UCSD-AML1 (cell line): ENCODE data around the gene HS3ST1.
"Not testable (repeated sequence)": the region's sequence is repeated elsewhere in the genome, so short reads cannot be mapped to it uniquely, and the experiment has no call there.

ENCODE experiments used
- DNase-seq: peaks from one replicate; lab custom pipeline; 2025; ENCODE audit not compliant: unreplicated experiment; lab: John Stamatoyannopoulos, UW

HS3ST1 gene

GRCh38 chr4:11404431-11404830 is 24.3 kb downstream of the HS3ST1 start:
- no peak for DNase-seq

DNA sequence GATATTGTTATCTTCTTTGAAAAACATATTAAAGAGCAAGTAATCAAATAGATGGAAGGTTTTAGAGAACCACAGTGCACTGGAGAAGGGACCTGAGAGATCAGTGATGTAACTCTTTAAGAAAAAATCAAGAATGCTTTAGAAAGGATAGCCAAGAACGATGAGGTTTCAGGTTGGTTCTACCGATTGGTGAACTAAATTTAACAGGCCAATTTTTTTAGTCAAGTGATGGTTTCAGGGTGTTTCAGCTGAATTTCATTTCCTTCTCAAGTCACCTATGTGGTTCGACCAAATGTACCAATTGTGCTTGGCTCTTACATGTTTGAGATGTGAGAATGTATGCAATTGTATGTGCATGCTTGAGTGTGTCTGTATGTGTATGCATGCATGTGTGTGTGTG is 26.5 kb downstream of the HS3ST1 start:
- no peak for DNase-seq

DNA sequence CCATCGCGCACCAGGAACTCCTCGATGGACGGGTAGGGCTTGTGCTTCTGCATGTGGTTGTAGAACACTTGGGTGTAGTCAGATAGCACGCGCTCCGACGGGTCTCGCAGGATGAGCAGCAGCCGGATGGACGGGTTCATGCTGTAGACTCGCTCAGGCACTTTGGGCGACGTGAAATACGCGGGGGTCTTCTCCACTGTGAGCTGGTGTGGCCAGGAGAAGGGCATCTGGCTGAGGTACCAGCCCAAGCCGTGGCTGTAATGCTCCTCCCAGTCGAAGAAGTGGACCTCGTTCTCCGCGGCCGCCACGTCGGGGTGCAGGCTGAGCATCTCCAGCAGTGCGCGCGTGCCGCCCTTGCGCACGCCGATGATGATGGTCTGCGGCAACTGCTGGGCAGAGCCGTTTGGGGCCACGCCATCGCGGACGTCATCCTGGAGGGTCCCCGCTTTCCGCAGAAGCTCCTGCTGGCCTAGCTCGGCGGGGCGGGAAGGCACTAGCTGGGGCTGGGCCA is 29.2 kb downstream of the HS3ST1 start:
- no peak for DNase-seq

DNA sequence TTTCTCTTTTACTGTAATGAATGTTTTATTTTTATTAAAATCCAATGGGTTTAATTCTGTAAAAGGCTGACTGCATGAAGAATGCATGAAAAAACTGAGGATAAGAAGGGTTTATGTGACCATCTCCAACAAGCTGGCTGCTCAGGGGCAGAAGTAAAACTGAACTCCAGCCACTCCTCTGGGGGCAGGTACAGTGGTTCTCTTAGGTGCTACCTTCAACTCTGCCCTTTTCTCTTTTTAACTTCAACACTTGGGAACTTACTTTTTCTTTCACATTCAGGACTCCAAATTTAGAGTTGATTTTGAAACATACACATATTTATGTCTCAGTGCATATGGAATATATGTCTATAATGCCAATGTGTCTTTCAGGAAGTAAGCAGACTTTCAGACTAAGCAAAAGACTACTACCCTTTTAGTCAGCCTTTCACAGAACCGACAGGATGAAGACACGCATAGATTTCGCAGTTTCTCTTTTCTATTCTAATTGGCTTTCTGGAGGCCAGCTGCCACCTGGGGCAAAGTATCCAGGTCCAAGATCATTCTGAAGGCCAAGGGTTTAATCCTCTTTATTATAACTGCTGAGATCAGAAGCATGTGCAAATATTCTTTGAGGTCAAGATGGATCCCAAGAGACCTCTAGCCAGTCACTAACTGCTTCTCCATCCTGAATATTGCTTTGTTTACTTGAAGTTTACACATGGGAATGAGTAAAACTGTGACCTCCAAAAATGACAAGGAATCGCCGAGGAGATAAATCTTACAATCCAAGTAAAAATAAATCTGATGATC is 30.7 kb downstream of the HS3ST1 start:
- no peak for DNase-seq

DNA sequence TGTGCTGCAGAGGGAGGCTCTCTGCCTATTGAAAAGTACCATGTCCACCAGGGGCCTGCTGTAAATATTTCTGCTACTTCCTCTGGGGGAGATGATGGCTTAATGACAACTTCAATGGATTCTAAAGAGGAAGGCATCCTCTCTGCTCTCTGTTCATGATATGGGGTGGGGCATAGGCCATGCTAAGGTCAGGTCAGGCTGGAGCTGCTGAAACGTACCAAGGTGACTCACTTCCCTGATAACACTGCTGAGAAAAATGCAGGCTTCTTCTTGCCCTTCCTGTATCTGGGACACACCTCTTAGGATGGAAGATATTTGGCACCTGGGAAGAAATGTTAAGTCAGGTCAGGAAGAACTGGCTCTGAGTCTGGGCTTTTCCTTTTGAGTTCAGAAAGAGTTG is 31.5 kb downstream of the HS3ST1 start:
- DNase-seq, result no peak

DNA sequence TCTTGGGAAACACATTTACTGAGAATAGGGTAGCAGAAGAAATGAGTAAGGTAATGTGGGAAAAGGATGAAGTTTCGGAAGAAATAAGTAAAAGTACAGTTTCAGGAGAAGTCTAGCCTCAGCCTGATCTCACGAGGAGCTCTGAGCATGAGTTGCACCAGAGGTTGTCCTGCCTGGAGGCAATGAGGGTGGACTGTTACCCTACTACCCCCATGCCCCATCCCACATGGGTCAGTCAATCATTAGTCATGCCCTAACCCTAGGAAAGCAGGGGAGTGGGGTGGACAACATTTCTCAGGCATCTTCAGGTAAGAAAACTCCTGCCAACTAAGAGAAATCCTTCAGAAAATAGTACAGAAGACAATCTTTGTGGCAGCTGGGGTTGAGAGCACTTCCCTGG is 35.1 kb downstream of the HS3ST1 start:
- DNase-seq, result no peak

GRCh38 chr4:11384072-11384471 is 44.6 kb downstream of the HS3ST1 start:
- DNase-seq, result not testable (repeated sequence)

- DNase-seq, result no peak
These were observed 52.1 kb downstream of the HS3ST1 start for GRCh38 chr4:11376571-11376970.

DNA sequence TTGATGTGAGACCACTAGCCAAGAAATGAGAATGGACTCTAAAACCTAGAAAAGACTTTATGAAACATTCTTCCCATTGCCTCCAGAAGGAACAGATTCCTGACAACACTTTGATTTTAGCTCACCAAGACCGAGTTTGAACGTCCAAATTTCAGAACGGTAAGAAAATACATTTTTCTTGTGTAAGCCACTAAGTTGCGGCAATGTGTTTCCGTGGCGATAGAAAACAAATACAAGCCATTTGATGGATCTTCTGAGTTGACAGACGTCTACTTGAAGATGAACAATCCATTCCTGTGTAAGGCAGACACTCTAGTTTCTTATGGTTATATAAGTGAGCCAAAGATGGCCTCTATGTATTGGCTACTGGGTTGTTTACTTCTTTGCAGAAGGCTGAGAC is 52.5 kb downstream of the HS3ST1 start:
- DNase-seq, result no peak

DNA sequence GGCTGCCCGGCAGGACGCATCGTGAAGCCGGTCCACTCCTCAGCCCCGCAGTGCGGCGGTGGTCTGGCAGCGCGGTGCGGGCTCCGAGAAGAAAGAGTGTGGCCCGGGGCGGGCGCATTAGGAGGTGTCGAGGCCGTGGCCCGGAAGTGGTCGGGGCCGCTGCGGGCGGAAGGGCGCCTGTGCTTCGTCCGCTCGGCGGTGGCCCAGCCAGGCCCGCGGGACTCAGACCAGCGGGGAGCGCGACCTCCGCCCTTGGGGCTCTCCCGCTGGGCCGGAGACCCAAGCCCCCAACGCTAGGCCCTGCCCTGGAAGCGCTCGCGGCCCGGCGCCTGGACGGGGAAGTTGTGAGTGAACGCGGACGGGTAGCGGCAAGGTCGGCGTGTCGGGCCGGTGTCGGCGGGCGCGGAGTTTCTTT is 60.0 kb downstream of the HS3ST1 start:
- DNase-seq, result no peak

GRCh38 chr4:11367371-11367770 is 61.3 kb downstream of the HS3ST1 start:
- DNase-seq, result no peak

DNA sequence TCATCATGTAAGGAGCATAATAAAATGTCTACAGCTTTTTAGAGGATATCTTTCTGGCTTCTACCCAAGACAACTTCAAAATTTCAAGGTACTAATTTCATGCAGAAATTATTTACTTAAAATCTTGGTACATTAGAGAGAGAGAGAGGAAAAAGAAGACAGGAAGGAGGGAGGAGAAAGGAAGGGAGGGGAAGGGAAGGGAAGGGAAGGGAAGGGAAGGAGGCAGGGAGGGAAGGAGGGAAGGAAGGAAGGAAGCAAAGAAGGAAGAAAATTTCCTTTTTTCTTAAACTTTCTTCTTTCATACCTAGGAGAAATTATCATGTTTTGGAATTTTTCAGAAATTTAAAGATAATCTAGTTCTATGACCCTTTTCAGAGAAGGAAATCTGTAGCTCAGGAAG is 61.8 kb downstream of the HS3ST1 start:
- no peak for DNase-seq

DNA sequence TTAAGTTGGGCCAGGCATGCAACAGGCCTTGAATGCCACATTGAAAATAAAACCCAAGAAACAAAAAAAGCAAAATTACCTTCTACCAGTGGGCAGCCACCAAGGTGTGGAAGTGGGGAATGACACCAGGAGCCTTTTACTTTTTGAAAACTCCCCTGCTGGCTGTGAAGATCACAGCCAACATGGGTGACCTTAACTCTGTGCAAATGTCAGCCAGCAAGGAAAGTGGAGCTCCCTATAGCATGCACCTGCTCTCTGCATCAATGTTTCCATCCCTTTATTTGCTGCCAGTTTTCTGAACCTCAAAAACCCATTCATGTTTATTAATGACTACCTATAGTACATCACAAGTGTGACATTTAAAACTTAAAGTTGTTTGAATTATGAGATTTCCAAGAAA is 63.7 kb downstream of the HS3ST1 start:
- no peak for DNase-seq

DNA sequence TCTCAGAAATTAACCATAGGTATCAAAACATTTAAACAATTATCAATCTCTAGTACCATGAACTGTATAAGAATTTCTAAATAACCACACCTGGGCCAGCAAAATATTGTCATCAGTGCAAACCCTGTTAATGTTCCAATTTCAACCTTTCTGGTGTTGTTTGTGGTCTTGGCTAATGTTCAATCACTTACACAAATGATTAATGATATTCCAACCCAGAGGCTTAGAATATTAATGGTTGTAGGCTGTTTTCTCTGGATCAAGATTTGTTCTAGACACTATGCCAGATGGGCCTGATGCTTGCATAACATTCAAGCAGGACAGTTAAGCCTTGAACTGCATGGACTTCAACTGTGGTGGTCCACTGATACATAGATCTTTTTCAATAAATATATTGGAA is 69.1 kb downstream of the HS3ST1 start:
- DNase-seq, result no peak

- DNase-seq, result no peak
These were observed 73.5 kb downstream of the HS3ST1 start for GRCh38 chr4:11355226-11355625.

DNA sequence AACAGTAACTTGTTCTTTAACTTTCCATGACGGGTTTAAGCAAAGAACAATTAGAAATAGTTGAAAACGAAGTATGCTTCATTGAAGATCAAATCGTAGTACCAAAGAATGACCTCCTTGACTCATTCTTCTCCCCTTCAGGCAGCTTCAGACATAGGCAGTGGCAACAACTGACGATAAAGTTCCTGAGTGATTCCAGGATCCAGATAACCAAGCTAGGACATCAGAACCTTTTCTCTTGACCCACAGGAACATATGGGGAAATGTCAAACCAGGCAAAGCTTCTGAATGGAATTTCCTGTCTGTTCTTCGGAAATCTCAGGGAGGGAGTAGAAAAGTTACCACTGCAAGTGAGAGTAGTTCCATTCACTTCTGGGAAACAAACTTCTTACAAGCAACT is 74.2 kb downstream of the HS3ST1 start:
- DNase-seq, result no peak

DNA sequence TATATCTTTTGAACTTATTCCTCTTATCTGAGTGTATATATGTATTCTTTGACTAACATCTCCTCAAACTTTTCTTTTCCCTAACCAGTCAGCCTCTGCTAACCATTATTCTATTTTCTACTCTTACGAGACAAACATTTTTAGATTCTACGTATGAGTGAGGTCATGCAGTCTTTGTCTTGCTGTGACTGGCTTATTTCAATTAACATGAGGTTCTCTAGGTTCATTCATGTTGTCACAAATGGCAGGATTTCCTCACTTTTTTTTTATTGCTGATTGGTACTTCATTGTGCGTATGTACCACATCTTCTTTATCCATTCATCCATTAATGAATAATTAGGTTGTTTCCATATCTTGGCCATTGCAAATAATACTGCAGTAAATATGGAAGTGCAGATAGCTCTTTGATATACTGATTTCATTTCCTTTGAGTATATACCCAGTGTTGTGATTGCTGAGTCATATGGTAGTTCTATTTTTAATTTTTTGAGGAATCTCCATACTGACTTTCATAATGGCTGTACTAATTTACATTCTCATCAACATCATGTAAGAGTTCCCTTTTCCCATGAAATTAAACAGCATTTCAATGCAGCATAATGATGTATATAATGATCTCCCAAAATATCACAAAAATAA is 80.1 kb downstream of the HS3ST1 start:
- no peak for DNase-seq

- DNase-seq, result no peak
These were observed 83.8 kb downstream of the HS3ST1 start for GRCh38 chr4:11344916-11345315.

DNA sequence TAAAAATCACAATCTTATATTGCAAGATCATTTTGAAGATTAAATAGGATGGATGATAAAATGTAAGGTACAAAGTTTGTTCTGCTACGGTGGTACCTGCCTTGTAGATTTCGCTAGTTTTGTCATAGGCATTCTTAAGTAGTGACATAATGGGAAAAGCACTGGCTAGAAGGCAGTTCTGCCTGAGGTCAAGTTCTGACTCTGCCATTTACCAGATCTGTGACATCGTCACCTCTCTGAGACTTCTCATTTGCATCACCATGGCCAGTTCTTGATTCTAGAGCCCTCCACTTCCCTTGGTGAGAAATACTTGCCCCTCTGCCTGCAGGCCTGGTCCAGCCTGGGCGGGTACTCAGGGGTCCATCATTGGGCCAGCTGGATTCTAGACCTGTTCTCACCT is 85.2 kb downstream of the HS3ST1 start:
- DNase-seq, result no peak
